Neural cell (in vitro differentiated cells): ENCODE measurements around the gene HAP1. TPM values are rescaled to one million over a fixed set of nuclear protein-coding genes. Genes with fewer than 3 reads are reported as not detected.

Experiments
- H2AFZ ChIP-seq: fragments of 200-600, 300-800 bp; sonication (generic), shearing (Covaris generic); 2 replicates; pipeline ENCODE4 v1.6.0; 2014; ENCODE audit warnings: low read depth, mild to moderate bottlenecking, antibody characterized with exemption, low read length, moderate library complexity
- H3F3A ChIP-seq: fragments of 200-600 bp; shearing (Covaris generic); 2 replicates; pipeline ENCODE4 v1.6.1; 2016; ENCODE audit warnings: mild to moderate bottlenecking, moderate library complexity, mixed read lengths, antibody characterized with exemption, low read length; ENCODE audit not compliant: insufficient read depth, poor library complexity, severe bottlenecking
- H3K27ac ChIP-seq: fragments of 200-600, 300-800 bp; sonication (generic), shearing (Covaris generic); 2 replicates; pipeline ENCODE4 v1.5.1; 2014; ENCODE audit warnings: mild to moderate bottlenecking, low read length, moderate library complexity
- H3K27me3 ChIP-seq: fragments of 300-800, 200-600 bp; sonication (generic), shearing (Covaris generic); 2 replicates; pipeline ENCODE4 v1.6.0; 2014; ENCODE audit warnings: mild to moderate bottlenecking, low read depth, low read length, moderate library complexity; ENCODE audit not compliant: insufficient read depth
- H3K36me3 ChIP-seq: fragments of 300-800, 200-600 bp; sonication (generic), shearing (Covaris generic); 2 replicates; pipeline ENCODE4 v1.5.1; 2014; ENCODE audit warnings: mild to moderate bottlenecking, antibody characterized with exemption, low read length, moderate library complexity; ENCODE audit not compliant: insufficient read depth
- H3K4me2 ChIP-seq: fragments of 300-800, 200-600 bp; sonication (generic), shearing (Covaris generic); 2 replicates; pipeline ENCODE4 v1.6.0; 2014; ENCODE audit warnings: mild to moderate bottlenecking, low read length
- H3K4me3 ChIP-seq: fragments of 300-800, 200-600 bp; sonication (generic), shearing (Covaris generic); 2 replicates; pipeline ENCODE4 v1.5.1; 2014; ENCODE audit warnings: mild to moderate bottlenecking, low read length, moderate library complexity
- H3K79me2 ChIP-seq: fragments of 200-600 bp; shearing (Covaris generic); replicated peaks from 2 replicates; pipeline ENCODE4 v1.6.0; 2014; ENCODE audit warnings: mild to moderate bottlenecking, low read length, moderate library complexity; ENCODE audit not compliant: insufficient read depth
- H3K9ac ChIP-seq: fragments of 300-800, 200-600 bp; sonication (generic), shearing (Covaris generic); 2 replicates; pipeline ENCODE4 v1.6.1; 2016; ENCODE audit warnings: mild to moderate bottlenecking, low read length, mixed read lengths
- H3K9me2 ChIP-seq: fragments of 200-600 bp; shearing (Covaris generic); 2 replicates; pipeline ENCODE4 v1.6.1; 2016; ENCODE audit warnings: mild to moderate bottlenecking, low read length, mixed read lengths; ENCODE audit not compliant: insufficient read depth
- H3K9me3 ChIP-seq: fragments of 200-600, 300-800 bp; sonication (generic), shearing (Covaris generic); 2 replicates; pipeline ENCODE4 v1.6.1; 2016; ENCODE audit warnings: mild to moderate bottlenecking, mixed run types, low read length, moderate library complexity, mixed read lengths
- H4K20me1 ChIP-seq: fragments of 200-600 bp; shearing (Covaris generic); 2 replicates; pipeline ENCODE4 v1.6.1; 2016; ENCODE audit warnings: mild to moderate bottlenecking, mixed run types; ENCODE audit not compliant: insufficient read depth
- EP300 ChIP-seq: fragments of 450-650 bp; conservative IDR thresholded peaks from 2 replicates; pipeline ENCODE4 v1.6.1; 2014; ENCODE audit warnings: antibody characterized with exemption, mild to moderate bottlenecking, moderate library complexity; ENCODE audit not compliant: poor library complexity, severe bottlenecking
- EZH2 ChIP-seq: fragments of 200-600, 300-800 bp; shearing (Covaris generic), sonication (generic); IDR thresholded peaks from 2 replicates; pipeline ENCODE4 v1.6.1; 2014; ENCODE audit warnings: antibody characterized with exemption, low read length, borderline replicate concordance, mild to moderate bottlenecking; ENCODE audit not compliant: insufficient read depth, poor library complexity, severe bottlenecking
- MXI1 ChIP-seq: fragments of 450-650 bp; conservative IDR thresholded peaks from 2 replicates; pipeline ENCODE4 v1.6.1; 2014; ENCODE audit warnings: antibody characterized with exemption, mild to moderate bottlenecking; ENCODE audit not compliant: poor library complexity, severe bottlenecking
- POLR2AphosphoS5 ChIP-seq: IDR thresholded peaks from 2 replicates; pipeline ENCODE4 v1.6.1; 2012
- RAD21 ChIP-seq: fragments of 450-650 bp; conservative IDR thresholded peaks from 2 replicates; pipeline ENCODE4 v1.6.1; 2014; ENCODE audit warnings: antibody characterized with exemption, mild to moderate bottlenecking, moderate library complexity
- REST ChIP-seq: IDR thresholded peaks from 2 replicates; pipeline ENCODE4 v1.6.1; 2012; ENCODE audit warnings: borderline replicate concordance
- SMC3 ChIP-seq: fragments of 450-650 bp; conservative IDR thresholded peaks from 2 replicates; pipeline ENCODE4 v1.6.1; 2014; ENCODE audit warnings: antibody characterized with exemption, mild to moderate bottlenecking, moderate library complexity; ENCODE audit not compliant: poor library complexity
- TAF1 ChIP-seq: IDR thresholded peaks from 2 replicates; pipeline ENCODE4 v1.6.1; 2012; ENCODE audit warnings: low read depth
- polyA plus RNA-seq: library from polyadenylated mRNA; depleted of rRNA; stranded (reverse); fragments of >200 nt; gene quantifications from 2 replicates; pipeline ENCODE4 v1.2.3, GENCODE V29; 2014
- TF ChIP-seq, protein P1 (sequence below): fragments of 450-650 bp; IDR thresholded peaks from 2 replicates; pipeline ENCODE4 v1.5.1; 2014; ENCODE audit warnings: antibody characterized with exemption, mild to moderate bottlenecking, moderate library complexity; ENCODE audit not compliant: poor library complexity, severe bottlenecking

HAP1 gene
- polyA plus RNA-seq, 1 donor from 2014 or later: 0.79 TPM

GRCh38 chr17:41773190-41773588, 38.7 kb upstream of the HAP1 start:
- Histone ChIP-seq H4K20me1 (peaks cover 34% of the 10 kb centered on the region), H3K4me2 (no peak overlapping the region), H3K9me3 (no peaks in the 10 kb centered on the region), H3K36me3 (no peaks in the 10 kb centered on the region), H3K79me2 (peaks cover 33% of the 10 kb centered on the region), H3K9ac (no peak overlapping the region), H3K27ac (no peak overlapping the region), H3F3A (no peaks in the 10 kb centered on the region), H3K27me3 (no peaks in the 10 kb centered on the region), H3K9me2 (no peaks in the 10 kb centered on the region), H3K4me3 (no peak overlapping the region), H2AFZ (no peak overlapping the region)
- TF ChIP-seq MXI1: no peak
- no peak for TF ChIP-seq RAD21
- no peak for TF ChIP-seq REST
- no peak for TF ChIP-seq EZH2
- no peak for TF ChIP-seq SMC3
- no peak for TF ChIP-seq POLR2AphosphoS5
- TF ChIP-seq, protein P1, sequence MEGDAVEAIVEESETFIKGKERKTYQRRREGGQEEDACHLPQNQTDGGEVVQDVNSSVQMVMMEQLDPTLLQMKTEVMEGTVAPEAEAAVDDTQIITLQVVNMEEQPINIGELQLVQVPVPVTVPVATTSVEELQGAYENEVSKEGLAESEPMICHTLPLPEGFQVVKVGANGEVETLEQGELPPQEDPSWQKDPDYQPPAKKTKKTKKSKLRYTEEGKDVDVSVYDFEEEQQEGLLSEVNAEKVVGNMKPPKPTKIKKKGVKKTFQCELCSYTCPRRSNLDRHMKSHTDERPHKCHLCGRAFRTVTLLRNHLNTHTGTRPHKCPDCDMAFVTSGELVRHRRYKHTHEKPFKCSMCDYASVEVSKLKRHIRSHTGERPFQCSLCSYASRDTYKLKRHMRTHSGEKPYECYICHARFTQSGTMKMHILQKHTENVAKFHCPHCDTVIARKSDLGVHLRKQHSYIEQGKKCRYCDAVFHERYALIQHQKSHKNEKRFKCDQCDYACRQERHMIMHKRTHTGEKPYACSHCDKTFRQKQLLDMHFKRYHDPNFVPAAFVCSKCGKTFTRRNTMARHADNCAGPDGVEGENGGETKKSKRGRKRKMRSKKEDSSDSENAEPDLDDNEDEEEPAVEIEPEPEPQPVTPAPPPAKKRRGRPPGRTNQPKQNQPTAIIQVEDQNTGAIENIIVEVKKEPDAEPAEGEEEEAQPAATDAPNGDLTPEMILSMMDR: no peak
- no peak for TF ChIP-seq TAF1
- no peak for TF ChIP-seq EP300

DNA sequence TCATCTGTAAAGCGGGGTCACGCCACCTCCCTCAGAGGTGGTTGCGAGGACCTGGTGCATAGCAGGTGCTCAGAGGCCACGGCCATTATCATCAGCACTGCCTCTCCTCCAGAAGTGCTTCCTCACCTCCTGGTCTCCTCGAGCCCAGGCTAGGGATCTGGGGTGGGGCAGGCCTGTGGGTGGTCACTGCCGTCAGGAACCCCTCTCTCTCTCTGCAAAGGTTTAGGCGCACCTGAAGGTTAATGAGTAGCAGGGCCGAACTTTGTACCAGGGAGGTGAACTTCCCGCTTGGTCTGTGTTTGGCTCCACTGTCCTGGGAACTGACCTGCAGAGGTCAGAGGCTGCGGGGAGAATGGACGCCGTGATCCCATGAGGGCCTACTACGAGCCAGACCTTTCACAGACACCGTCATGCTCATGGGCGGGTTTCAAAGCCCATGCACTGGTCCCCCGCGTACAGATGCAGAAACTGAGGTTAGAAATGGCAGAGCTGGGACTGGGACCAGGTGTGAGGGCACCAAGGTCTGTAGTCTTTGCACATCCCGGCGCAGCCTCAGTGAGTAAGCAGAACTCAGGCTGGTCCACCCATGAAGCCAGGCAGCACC, 38.2 kb upstream of the HAP1 start:
- H2AFZ ChIP-seq: no peak overlapping the region
- peaks cover 28% of the 10 kb centered on the region for H3K79me2 ChIP-seq
- no peak for TF ChIP-seq TAF1
- TF ChIP-seq SMC3: no peak
- no peak for TF ChIP-seq MXI1
- no peak for TF ChIP-seq POLR2AphosphoS5
- no peak overlapping the region for H3K4me2 ChIP-seq
- H3K9me2 ChIP-seq: no peaks in the 10 kb centered on the region
- no peaks in the 10 kb centered on the region for H3K9me3 ChIP-seq
- peaks cover 30% of the 10 kb centered on the region for H4K20me1 ChIP-seq
- H3K36me3 ChIP-seq: no peaks in the 10 kb centered on the region
- H3K4me3 ChIP-seq: no peak overlapping the region
- no peaks in the 10 kb centered on the region for H3F3A ChIP-seq
- no peaks in the 10 kb centered on the region for H3K27me3 ChIP-seq
- no peak overlapping the region for H3K9ac ChIP-seq
- H3K27ac ChIP-seq: no peak overlapping the region

DNA sequence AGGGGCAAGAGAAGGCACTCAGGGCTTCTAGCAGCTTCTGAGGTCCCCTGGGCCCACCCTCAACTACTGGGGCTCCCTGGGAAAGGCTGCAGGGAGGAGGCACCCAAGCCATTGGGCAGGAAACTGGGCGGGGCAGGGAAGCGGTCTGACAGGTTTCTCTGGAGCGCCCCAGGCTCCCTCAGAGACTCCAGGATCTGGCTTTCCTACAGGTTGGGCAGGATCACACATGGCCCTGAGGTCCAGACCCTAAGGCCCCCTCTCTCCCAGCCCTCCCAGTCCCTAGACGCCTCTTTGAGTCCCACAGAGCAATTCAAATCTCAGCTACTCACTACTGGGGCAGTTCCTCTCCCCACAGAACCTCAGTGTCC, 37.8 kb upstream of the HAP1 start:
- Histone ChIP-seq H3K4me2 (no peak overlapping the region), H3K36me3 (no peaks in the 10 kb centered on the region), H3K27me3 (no peaks in the 10 kb centered on the region), H3K4me3 (no peak overlapping the region), H3K9me3 (no peaks in the 10 kb centered on the region), H3K9me2 (no peaks in the 10 kb centered on the region), H3K9ac (no peak overlapping the region), H3F3A (no peaks in the 10 kb centered on the region), H3K27ac (no peak overlapping the region), H4K20me1 (peaks cover 25% of the 10 kb centered on the region), H3K79me2 (peaks cover 23% of the 10 kb centered on the region), H2AFZ (no peak overlapping the region)
- no peak for TF ChIP-seq EZH2
- TF ChIP-seq POLR2AphosphoS5: no peak
- no peak for TF ChIP-seq MXI1
- no peak for TF ChIP-seq SMC3
- TF ChIP-seq REST: no peak
- TF ChIP-seq, protein P1: no peak
- TF ChIP-seq RAD21: no peak
- TF ChIP-seq TAF1: no peak
- no peak for TF ChIP-seq EP300
